ENCODE results near the gene TLX2. TPM values are rescaled to one million over a fixed set of nuclear protein-coding genes. Genes with fewer than 3 reads are reported as not detected.

The TLX2 gene
- total and polyA plus RNA-seq, 2 of the 13 experiments (the other 11 are each of a cell fraction or from before 2014, with no cell fraction given): 0.05 to 0.20 TPM

DNA sequence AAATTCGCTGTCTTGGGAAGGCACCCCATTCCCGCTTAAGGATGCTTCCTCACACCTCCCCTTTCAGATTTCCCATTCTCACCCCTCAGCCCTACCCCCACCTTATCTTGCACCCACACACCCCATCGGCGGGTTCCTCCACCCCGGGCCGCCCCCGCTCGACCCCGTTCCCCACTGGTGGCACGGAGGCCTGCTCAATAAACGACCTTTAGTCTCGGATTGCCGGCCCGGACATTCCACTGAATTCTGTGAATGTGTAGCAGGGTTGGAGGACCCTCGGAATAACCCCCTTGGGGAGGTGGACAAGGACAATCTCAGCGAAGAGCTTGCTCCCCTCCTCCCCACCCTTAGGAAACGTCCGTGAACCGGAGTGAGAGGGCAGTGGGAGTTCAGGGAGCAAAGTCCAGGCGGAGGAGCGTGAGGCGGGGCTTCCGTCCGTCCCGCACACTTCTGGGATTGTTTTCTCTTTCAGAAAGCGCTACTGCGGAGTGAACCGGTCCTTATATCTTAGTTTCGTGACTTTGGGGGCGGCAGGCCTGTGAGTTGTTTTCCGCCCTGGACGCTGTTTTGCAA, 12.0 kb upstream of the TLX2 start (continued):
- TF ChIP-seq NR2C2 (CRISPR knock-in tag; IDR thresholded peaks at IDR 0.05; ENCODE audit: borderline replicate concordance): peak; percentile 94
- TF ChIP-seq, protein P1, sequence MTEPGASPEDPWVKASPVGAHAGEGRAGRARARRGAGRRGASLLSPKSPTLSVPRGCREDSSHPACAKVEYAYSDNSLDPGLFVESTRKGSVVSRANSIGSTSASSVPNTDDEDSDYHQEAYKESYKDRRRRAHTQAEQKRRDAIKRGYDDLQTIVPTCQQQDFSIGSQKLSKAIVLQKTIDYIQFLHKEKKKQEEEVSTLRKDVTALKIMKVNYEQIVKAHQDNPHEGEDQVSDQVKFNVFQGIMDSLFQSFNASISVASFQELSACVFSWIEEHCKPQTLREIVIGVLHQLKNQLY (CRISPR knock-in tag; IDR thresholded peaks at IDR 0.05): peak; percentile 20; the same call in 1 of the 2 replicates
- TF ChIP-seq ZNF792 (CRISPR knock-in tag; IDR thresholded peaks at IDR 0.05): peak; percentile 94
- TF ChIP-seq POLR2A (IDR thresholded peaks at IDR 0.05; ENCODE audit: insufficient read depth in 1 of 2, low read depth in 2 of 2, low read length in 2 of 2): peak in 1 of 2 experiments; percentile 75; a peak in 2 of 4 replicates
- no peak for TF ChIP-seq NR3C1 (CRISPR knock-in tag; IDR thresholded peaks at IDR 0.05)
- peak; percentile 89; the same call in 1 of the 2 replicates for TF ChIP-seq KDM6A (CRISPR knock-in tag; IDR thresholded peaks at IDR 0.05; ENCODE audit: low read depth)
- TF ChIP-seq ARNT2 (CRISPR knock-in tag; IDR thresholded peaks at IDR 0.05; ENCODE audit: low read depth): no peak
- 0 out of 2 replicates have a peak, but pooled peaks have one; percentile 6 for TF ChIP-seq SSRP1 (CRISPR knock-in tag; IDR thresholded peaks at IDR 0.05)
- TF ChIP-seq TSC22D2 (CRISPR knock-in tag; IDR thresholded peaks at IDR 0.05; ENCODE audit: borderline replicate concordance): no peak
- TF ChIP-seq ZNF350 (CRISPR knock-in tag; IDR thresholded peaks at IDR 0.05; ENCODE audit: borderline replicate concordance, low read depth): 0 out of 2 replicates have a peak, but pooled peaks have one; percentile 49
- TF ChIP-seq FLYWCH1 (CRISPR knock-in tag; IDR thresholded peaks at IDR 0.05): 0 out of 2 replicates have a peak, but pooled peaks have one; percentile 72
- peak; percentile 55; the same call in 1 of the 2 replicates for TF ChIP-seq ISL2 (CRISPR knock-in tag; IDR thresholded peaks at IDR 0.05)
- peak; percentile 48; the same call in 1 of the 2 replicates for TF ChIP-seq ZNF614 (CRISPR knock-in tag; IDR thresholded peaks at IDR 0.05; ENCODE audit: borderline replicate concordance)
- peak; percentile 82 for TF ChIP-seq HNRNPLL (IDR thresholded peaks at IDR 0.05; ENCODE audit: low read depth, low read length, poor library complexity, severe bottlenecking)
- TF ChIP-seq HMG20B (CRISPR knock-in tag; conservative IDR thresholded peaks at IDR 0.05): peak; percentile 78
- TF ChIP-seq ZNF737 (CRISPR knock-in tag; IDR thresholded peaks at IDR 0.05; ENCODE audit: borderline replicate concordance): no peak
- peak; percentile 96 for TF ChIP-seq POLR2G (IDR thresholded peaks at IDR 0.05; ENCODE audit: low read depth, low read length)
- no peak for TF ChIP-seq CENPT (CRISPR knock-in tag; IDR thresholded peaks at IDR 0.05; ENCODE audit: low read depth)
- TF ChIP-seq PHF5A (CRISPR knock-in tag; IDR thresholded peaks at IDR 0.05; ENCODE audit: low read depth, unreplicated experiment): peak; percentile 83
- TF ChIP-seq NAIF1 (CRISPR knock-in tag; IDR thresholded peaks at IDR 0.05; ENCODE audit: borderline replicate concordance): peak; percentile 46; the same call in 1 of the 2 replicates
- TF ChIP-seq SOX5 (CRISPR knock-in tag; IDR thresholded peaks at IDR 0.05; ENCODE audit: borderline replicate concordance): peak; percentile 75; the same call in 1 of the 2 replicates
- TF ChIP-seq ZNF136 (CRISPR knock-in tag; IDR thresholded peaks at IDR 0.05; ENCODE audit: low read depth): no peak
- TF ChIP-seq ZNF589 (CRISPR knock-in tag; conservative IDR thresholded peaks at IDR 0.05): peak; percentile 80
- 0 out of 2 replicates have a peak, but pooled peaks have one; percentile 14 for TF ChIP-seq KDM3A (CRISPR knock-in tag; IDR thresholded peaks at IDR 0.05; ENCODE audit: low read depth)
- peak; percentile 99 for TF ChIP-seq HNF4A (CRISPR knock-in tag; IDR thresholded peaks at IDR 0.05)
- TF ChIP-seq TBL1XR1 (IDR thresholded peaks at IDR 0.05; ENCODE audit: borderline replicate concordance, low read length, partially characterized antibody): peak; percentile 53
- no peak for TF ChIP-seq ZNF615 (CRISPR knock-in tag; IDR thresholded peaks at IDR 0.05; ENCODE audit: borderline replicate concordance)
- TF ChIP-seq CBX5 (CRISPR knock-in tag; IDR thresholded peaks at IDR 0.05; ENCODE audit: borderline replicate concordance): peak; percentile 53; the same call in 1 of the 2 replicates
- peak; percentile 75; the same call in 1 of the 2 replicates for TF ChIP-seq BORCS8-MEF2B (CRISPR knock-in tag; IDR thresholded peaks at IDR 0.05)
- TF ChIP-seq ZNF841 (CRISPR knock-in tag; IDR thresholded peaks at IDR 0.05; ENCODE audit: borderline replicate concordance): 0 out of 2 replicates have a peak, but pooled peaks have one; percentile 56
- no peak for TF ChIP-seq HDAC6 (IDR thresholded peaks at IDR 0.05; ENCODE audit: low read depth, low read length)
- TF ChIP-seq RBM39 (IDR thresholded peaks at IDR 0.05; ENCODE audit: low read depth, low read length, poor library complexity, severe bottlenecking): peak; percentile 26
- TF ChIP-seq NR2F6 (IDR thresholded peaks at IDR 0.05): peak; percentile 86
- peak; percentile 89 for TF ChIP-seq NR2F6 (CRISPR knock-in tag; IDR thresholded peaks at IDR 0.05)
- TF ChIP-seq TEAD2 (CRISPR knock-in tag; IDR thresholded peaks at IDR 0.05): no peak

Data from HepG2 (cell line).